DMS153 treated with DMSO at 0.1 percent for 48 hours (cell line): ENCODE measurements around the gene EFNA4.
"Not testable (repeated sequence)": the region's sequence is repeated elsewhere in the genome, so short reads cannot be mapped to it uniquely, and the experiment has no call there.

ENCODE experiments used
- DNase-seq: peaks from one replicate; lab custom pipeline; 2025; ENCODE audit not compliant: unreplicated experiment; lab: John Stamatoyannopoulos, UW

The EFNA4 gene

DNA sequence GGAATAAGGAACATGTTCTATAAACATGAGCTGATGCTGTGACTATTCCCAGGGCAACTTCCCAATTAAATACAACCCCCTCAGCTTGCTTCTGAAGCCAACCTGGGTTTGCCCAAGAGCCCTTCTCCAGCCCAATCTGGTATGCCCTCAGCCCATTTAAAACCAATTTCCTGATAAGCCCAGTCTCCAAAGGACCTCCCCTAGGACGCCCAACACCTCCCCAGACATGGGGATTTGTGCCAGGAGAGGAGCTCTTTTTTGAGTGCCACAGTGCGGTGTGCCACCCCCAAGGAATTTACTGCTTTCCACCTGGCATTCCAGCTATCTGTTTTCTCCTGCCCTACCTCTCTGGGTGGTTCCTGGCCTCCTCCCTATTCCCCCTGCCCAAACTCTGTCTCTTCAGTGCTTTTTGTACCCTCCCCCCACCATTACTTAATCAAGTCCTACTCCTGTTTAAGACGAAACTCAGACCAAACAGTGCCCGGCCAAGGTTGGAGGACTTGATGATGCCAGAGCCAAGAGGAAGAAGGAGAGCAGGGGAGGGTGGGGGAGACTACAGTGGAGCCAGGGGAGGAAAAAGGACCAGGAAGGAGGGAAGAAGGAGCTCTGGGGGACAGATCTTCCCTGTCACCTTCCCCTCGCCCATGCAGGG is 52.7 kb downstream of the EFNA4 start:
- DNase-seq: no peak

DNA sequence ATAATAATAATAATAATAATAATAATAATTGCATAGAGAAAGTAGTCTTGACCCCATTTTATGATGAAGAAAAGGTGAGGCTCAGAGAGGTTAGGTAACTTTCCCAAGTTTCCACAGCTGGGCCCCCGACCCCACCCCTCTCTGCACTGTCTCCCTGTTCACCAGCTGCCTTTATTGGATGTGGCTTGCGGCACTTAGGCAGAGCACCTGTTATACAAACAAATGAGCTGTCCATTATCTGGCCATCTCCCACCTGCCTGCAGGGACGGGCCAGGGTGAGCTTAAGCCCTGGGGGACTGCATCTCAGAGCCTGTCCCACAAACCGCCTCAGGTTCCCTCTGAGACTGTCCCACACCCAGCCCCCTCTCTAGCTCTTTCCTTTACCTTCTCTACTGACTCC is 54.1 kb downstream of the EFNA4 start:
- DNase-seq: no peak

DNA sequence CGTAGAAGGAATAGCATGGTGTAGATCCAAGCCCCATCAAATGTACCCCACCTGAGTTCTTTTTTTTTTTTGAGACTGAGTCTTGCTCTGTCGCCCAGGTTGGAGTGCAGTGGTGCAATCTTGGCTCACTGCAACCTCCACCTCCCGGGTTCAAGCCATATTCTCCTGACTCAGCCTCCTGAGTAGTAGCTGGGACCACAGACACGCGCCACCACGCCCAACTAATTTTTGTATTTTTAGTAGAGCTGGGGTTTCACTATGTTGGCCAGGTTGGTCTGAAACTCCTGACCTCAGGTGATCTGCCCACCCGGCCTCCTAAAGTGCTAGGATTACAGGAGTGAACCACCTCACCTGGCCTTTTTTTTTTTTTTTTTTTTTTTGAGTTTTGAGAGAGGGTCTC is 54.5 kb downstream of the EFNA4 start:
- not testable (repeated sequence) for DNase-seq
